ENCODE data around the gene FZD2. TPM values are rescaled to one million over a fixed set of nuclear protein-coding genes. Genes with fewer than 3 reads are reported as not detected.

The FZD2 gene
- total and polyA plus RNA-seq, 2 of the 13 experiments (the other 11 are each of a cell fraction or from before 2014, with no cell fraction given) = 0.07 to 0.13 TPM

- TF ChIP-seq ZGPAT (CRISPR knock-in tag; IDR thresholded peaks at IDR 0.05) (peak; percentile 44; the same call in 1 of the 2 replicates), SRSF1 (optimal IDR thresholded peaks at IDR 0.05; ENCODE audit: low read depth, low read length) (no peak), ZNF781 (CRISPR knock-in tag; IDR thresholded peaks at IDR 0.05; ENCODE audit: borderline replicate concordance, not compliant biosample characterization) (peak; percentile 54), ZNF484 (CRISPR knock-in tag; IDR thresholded peaks at IDR 0.05; ENCODE audit: borderline replicate concordance, low read depth) (no peak), NAIF1 (CRISPR knock-in tag; IDR thresholded peaks at IDR 0.05; ENCODE audit: borderline replicate concordance) (no peak), ZNF740 (CRISPR knock-in tag; IDR thresholded peaks at IDR 0.05) (no peak), ZHX2 (IDR thresholded peaks at IDR 0.05; ENCODE audit: low read depth) (no peak), ZHX2 (CRISPR knock-in tag; IDR thresholded peaks at IDR 0.05; ENCODE audit: borderline replicate concordance) (0 out of 2 replicates have a peak, but pooled peaks have one; percentile 62), CBX1 (IDR thresholded peaks at IDR 0.05; ENCODE audit: low read depth) (no peak), HCFC1 (IDR thresholded peaks at IDR 0.05; ENCODE audit: low read depth, low read length) (no peak), PLSCR1 (CRISPR knock-in tag; IDR thresholded peaks at IDR 0.05; ENCODE audit: borderline replicate concordance) (no peak), MED13 (CRISPR knock-in tag; IDR thresholded peaks at IDR 0.05) (0 out of 2 replicates have a peak, but pooled peaks have one; percentile 24), MAFG (CRISPR knock-in tag; IDR thresholded peaks at IDR 0.05) (no peak), MLLT10 (CRISPR knock-in tag; IDR thresholded peaks at IDR 0.05) (no peak), NFIB (CRISPR knock-in tag; IDR thresholded peaks at IDR 0.05; ENCODE audit: borderline replicate concordance) (no peak), HBP1 (CRISPR knock-in tag; IDR thresholded peaks at IDR 0.05; ENCODE audit: low read depth) (peak; percentile 69; the same call in 1 of the 2 replicates), ZNF550 (CRISPR knock-in tag; IDR thresholded peaks at IDR 0.05; ENCODE audit: borderline replicate concordance) (no peak)
These were observed 23.6 kb upstream of the FZD2 start (continued) for GRCh38 chr17:44533533-44534246.
